ENCODE results near the gene TTBK2.

The TTBK2 gene

DNA sequence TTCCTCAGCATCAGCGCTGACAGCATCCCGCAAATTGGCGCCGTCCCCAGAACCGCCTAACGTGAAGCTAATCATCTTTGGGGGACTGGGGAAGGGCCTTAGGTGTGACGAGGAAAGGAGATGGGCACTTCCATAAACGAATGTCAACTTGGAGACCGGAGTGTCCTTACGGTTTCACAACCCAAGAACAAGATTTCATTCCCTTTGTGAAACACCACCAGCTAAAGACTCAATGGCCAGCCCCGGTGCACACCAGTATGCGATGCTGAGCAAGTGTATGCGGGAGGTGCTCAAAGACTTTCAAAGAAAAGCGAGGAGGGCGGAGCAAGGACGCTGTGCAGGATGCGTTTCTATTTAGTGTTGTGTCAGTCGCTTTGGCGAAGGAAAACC is 759 bp upstream of the TTBK2 start:
- Histone ChIP-seq H3K4me1 (ENCODE audit: control insufficient read depth in 1 of 2, insufficient read depth in 2 of 2, low read length in 2 of 2) (peaks cover 0 to 7% of the 10 kb centered on the region in 2 experiments), H3K79me2 (ENCODE audit: control insufficient read depth, insufficient read depth, low read length, poor library complexity) (peaks cover 2% of the 10 kb centered on the region), H2BK12ac (ENCODE audit: low read length) (no peak overlapping the region), H3K9ac (ENCODE audit: low read length) (no peak overlapping the region), H3K4me3 (ENCODE audit: low read depth, low read length) (peak overlapping the region; percentile 68), H3K4ac (ENCODE audit: low read depth, low read length) (no peak overlapping the region), H4K12ac (ENCODE audit: low read depth, low read length) (no peak overlapping the region), H2BK120ac (ENCODE audit: insufficient read depth, low read length, poor library complexity) (no peak overlapping the region), H4K8ac (ENCODE audit: low read depth, low read length) (peak overlapping the region; percentile 39), H4K91ac (ENCODE audit: low read depth, low read length) (no peak overlapping the region), H3K4me2 (ENCODE audit: low read length) (peak overlapping the region; percentile 90), H2AK5ac (ENCODE audit: low read length) (no peak overlapping the region), H2BK5ac (ENCODE audit: low read depth, low read length, poor library complexity) (no peak overlapping the region), H3K79me1 (ENCODE audit: low read length) (peaks cover 3% of the 10 kb centered on the region), H3K27ac (ENCODE audit: low read depth, low read length) (no peak overlapping the region), H3K14ac (ENCODE audit: low read length) (no peak overlapping the region), H3K27me3 (ENCODE audit: insufficient read depth, low read length) (no peaks in the 10 kb centered on the region), H2AFZ (ENCODE audit: insufficient read depth, low read length, poor library complexity) (peak overlapping the region; percentile 81), H3K18ac (ENCODE audit: low read length) (no peak overlapping the region), H3K23ac (ENCODE audit: low read length) (no peak overlapping the region), H3K9me3 (ENCODE audit: insufficient read depth, low read depth, low read length) (no peaks in the 10 kb centered on the region), H3K36me3 (ENCODE audit: control insufficient read depth in 1 of 2, insufficient read depth in 2 of 2, low read length in 2 of 2) (no peaks in the 10 kb centered on the region)
- DNase-seq = peak; percentile 64 to 67
- no CpG with 5 or more reads among the region's 19 CpGs for WGBS (ENCODE audit: extremely low coverage, insufficient coverage, insufficient read length)

DNA sequence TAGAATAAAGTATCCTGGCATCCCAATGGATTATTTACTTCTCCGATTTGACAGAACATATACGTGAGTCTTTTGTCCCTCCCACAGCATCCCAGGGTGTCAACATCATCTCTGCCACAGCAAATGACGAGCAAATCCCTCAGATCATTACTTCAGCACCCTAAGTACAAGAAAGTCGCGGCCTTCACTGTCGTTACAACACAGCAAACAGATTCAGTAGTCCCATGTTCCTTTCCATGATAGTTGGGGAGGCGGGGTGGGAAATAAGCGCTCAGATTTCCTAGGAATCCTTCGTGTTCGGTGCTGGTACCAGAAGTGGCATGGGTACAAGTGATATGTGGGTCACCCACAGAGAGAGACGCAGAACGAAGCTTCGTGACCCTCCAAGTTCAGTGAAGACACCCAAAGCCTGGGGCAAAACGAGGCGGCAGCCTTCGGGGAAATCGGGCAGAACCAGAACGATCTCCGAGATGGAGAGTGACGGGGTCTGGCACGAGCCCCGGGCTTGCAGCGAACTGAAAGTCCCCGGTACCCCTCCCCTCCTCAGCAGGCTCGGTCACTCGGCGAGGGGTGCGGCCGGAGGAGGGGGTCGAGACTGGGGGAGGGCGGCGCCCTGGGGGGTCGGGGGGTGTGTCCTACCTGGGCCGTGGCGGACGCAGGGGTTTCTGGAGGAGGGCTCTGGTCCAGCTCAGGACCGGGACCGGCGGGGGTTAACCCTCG is 619 bp downstream of the TTBK2 start:
- peak overlapping the region; percentile 88 for H3K4me3 ChIP-seq (ENCODE audit: low read depth, low read length)
- WGBS (ENCODE audit: extremely low coverage, insufficient coverage, insufficient read length) = no CpG with 5 or more reads among the region's 40 CpGs
- no peak overlapping the region for H3K27ac ChIP-seq (ENCODE audit: low read depth, low read length)
- H3K4ac ChIP-seq (ENCODE audit: low read depth, low read length) = no peak overlapping the region
- peak overlapping the region; percentile 49 for H3K9ac ChIP-seq (ENCODE audit: low read length)
- H2BK120ac ChIP-seq (ENCODE audit: insufficient read depth, low read length, poor library complexity) = no peak overlapping the region
- H3K27me3 ChIP-seq (ENCODE audit: insufficient read depth, low read length) = no peaks in the 10 kb centered on the region
- H3K36me3 ChIP-seq (ENCODE audit: control insufficient read depth in 1 of 2, insufficient read depth in 2 of 2, low read length in 2 of 2) = no peaks in the 10 kb centered on the region
- H4K91ac ChIP-seq (ENCODE audit: low read depth, low read length) = peak overlapping the region; percentile 25
- peak overlapping the region; percentile 74 for H3K18ac ChIP-seq (ENCODE audit: low read length)
- H3K9me3 ChIP-seq (ENCODE audit: insufficient read depth, low read depth, low read length) = no peaks in the 10 kb centered on the region
- H2AK5ac ChIP-seq (ENCODE audit: low read length) = no peak overlapping the region
- H3K79me1 ChIP-seq (ENCODE audit: low read length) = peaks cover 3% of the 10 kb centered on the region
- H2BK12ac ChIP-seq (ENCODE audit: low read length) = no peak overlapping the region
- peak overlapping the region; percentile 91 for H3K4me2 ChIP-seq (ENCODE audit: low read length)
- DNase-seq = peak; percentile 17 to 49
- peak overlapping the region; percentile 70 for H4K8ac ChIP-seq (ENCODE audit: low read depth, low read length)
- no peak overlapping the region for H3K23ac ChIP-seq (ENCODE audit: low read length)
- H2BK5ac ChIP-seq (ENCODE audit: low read depth, low read length, poor library complexity) = no peak overlapping the region
- peak overlapping the region; percentile 42 for H3K14ac ChIP-seq (ENCODE audit: low read length)
- H3K4me1 ChIP-seq (ENCODE audit: control insufficient read depth in 1 of 2, insufficient read depth in 2 of 2, low read length in 2 of 2) = peaks cover 0 to 7% of the 10 kb centered on the region in 2 experiments
- H4K12ac ChIP-seq (ENCODE audit: low read depth, low read length) = peak overlapping the region; percentile 48
- H3K79me2 ChIP-seq (ENCODE audit: control insufficient read depth, insufficient read depth, low read length, poor library complexity) = peaks cover 2% of the 10 kb centered on the region
- peak overlapping the region; percentile 77 for H2AFZ ChIP-seq (ENCODE audit: insufficient read depth, low read length, poor library complexity)

DNA sequence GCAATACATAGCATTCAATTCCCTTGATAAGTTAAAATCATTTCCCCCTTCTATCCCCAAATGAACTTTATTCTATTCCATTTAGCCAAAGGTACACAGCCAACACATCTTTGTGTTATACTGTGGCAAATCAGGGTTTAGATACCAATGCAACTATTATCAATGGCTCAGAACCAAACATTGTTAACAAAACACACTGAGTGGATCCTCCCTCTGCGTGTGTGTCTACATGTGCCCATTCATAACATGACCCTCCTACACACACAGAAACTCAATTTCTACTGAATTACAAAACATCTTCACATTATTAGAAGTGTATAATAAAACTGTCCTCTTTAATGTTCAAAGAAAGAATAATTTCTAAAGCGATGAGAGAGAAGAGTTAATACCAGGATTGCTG is 1.3 kb downstream of the TTBK2 start:
- Histone ChIP-seq H3K4me1 (ENCODE audit: control insufficient read depth in 1 of 2, insufficient read depth in 2 of 2, low read length in 2 of 2) (peaks cover 0 to 7% of the 10 kb centered on the region in 2 experiments), H2BK5ac (ENCODE audit: low read depth, low read length, poor library complexity) (no peak overlapping the region), H3K23ac (ENCODE audit: low read length) (no peak overlapping the region), H3K79me1 (ENCODE audit: low read length) (peaks cover 3% of the 10 kb centered on the region), H3K4me3 (ENCODE audit: low read depth, low read length) (no peak overlapping the region), H2BK120ac (ENCODE audit: insufficient read depth, low read length, poor library complexity) (no peak overlapping the region), H3K4me2 (ENCODE audit: low read length) (peak overlapping the region; percentile 20), H3K79me2 (ENCODE audit: control insufficient read depth, insufficient read depth, low read length, poor library complexity) (peaks cover 2% of the 10 kb centered on the region), H3K14ac (ENCODE audit: low read length) (no peak overlapping the region), H3K9me3 (ENCODE audit: insufficient read depth, low read depth, low read length) (no peaks in the 10 kb centered on the region), H2BK12ac (ENCODE audit: low read length) (no peak overlapping the region), H4K12ac (ENCODE audit: low read depth, low read length) (no peak overlapping the region), H2AK5ac (ENCODE audit: low read length) (no peak overlapping the region), H2AFZ (ENCODE audit: insufficient read depth, low read length, poor library complexity) (no peak overlapping the region), H3K18ac (ENCODE audit: low read length) (no peak overlapping the region), H4K8ac (ENCODE audit: low read depth, low read length) (no peak overlapping the region), H3K36me3 (ENCODE audit: control insufficient read depth in 1 of 2, insufficient read depth in 2 of 2, low read length in 2 of 2) (no peaks in the 10 kb centered on the region), H3K4ac (ENCODE audit: low read depth, low read length) (no peak overlapping the region), H3K27ac (ENCODE audit: low read depth, low read length) (no peak overlapping the region), H4K91ac (ENCODE audit: low read depth, low read length) (no peak overlapping the region), H3K9ac (ENCODE audit: low read length) (no peak overlapping the region), H3K27me3 (ENCODE audit: insufficient read depth, low read length) (no peaks in the 10 kb centered on the region)
- no CpG with 5 or more reads among the region's 2 CpGs for WGBS (ENCODE audit: extremely low coverage, insufficient coverage, insufficient read length)
- no peak for DNase-seq

DNA sequence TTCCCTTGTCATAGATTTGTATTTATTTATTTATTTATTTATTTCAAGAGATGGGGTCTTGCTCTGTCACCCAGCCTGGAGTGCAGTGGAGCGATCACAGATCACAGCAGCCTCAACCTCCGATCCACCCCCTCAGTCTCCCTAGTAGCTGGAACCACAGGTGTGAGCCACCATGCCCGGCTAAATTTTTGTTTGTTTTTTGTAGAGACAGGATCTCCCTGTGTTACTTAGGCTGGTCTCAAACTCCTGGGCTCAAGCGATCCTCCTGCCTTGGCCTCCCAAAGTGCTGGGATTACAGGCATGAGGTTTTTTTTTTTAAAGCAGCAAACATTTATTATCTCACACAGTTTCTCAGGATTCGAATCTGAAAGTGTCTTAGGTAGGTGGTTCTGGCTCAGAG is 2.5 kb downstream of the TTBK2 start:
- Histone ChIP-seq H3K4ac (ENCODE audit: low read depth, low read length) (no peak overlapping the region), H3K27ac (ENCODE audit: low read depth, low read length) (no peak overlapping the region), H3K9ac (ENCODE audit: low read length) (no peak overlapping the region), H2BK120ac (ENCODE audit: insufficient read depth, low read length, poor library complexity) (no peak overlapping the region), H3K79me1 (ENCODE audit: low read length) (peaks cover 3% of the 10 kb centered on the region), H4K91ac (ENCODE audit: low read depth, low read length) (no peak overlapping the region), H4K8ac (ENCODE audit: low read depth, low read length) (no peak overlapping the region), H2AK5ac (ENCODE audit: low read length) (no peak overlapping the region), H3K18ac (ENCODE audit: low read length) (no peak overlapping the region), H3K4me1 (ENCODE audit: control insufficient read depth in 1 of 2, insufficient read depth in 2 of 2, low read length in 2 of 2) (peaks cover 0 to 7% of the 10 kb centered on the region in 2 experiments), H3K4me2 (ENCODE audit: low read length) (no peak overlapping the region), H2AFZ (ENCODE audit: insufficient read depth, low read length, poor library complexity) (no peak overlapping the region), H3K27me3 (ENCODE audit: insufficient read depth, low read length) (no peaks in the 10 kb centered on the region), H3K9me3 (ENCODE audit: insufficient read depth, low read depth, low read length) (no peaks in the 10 kb centered on the region), H3K23ac (ENCODE audit: low read length) (no peak overlapping the region), H2BK5ac (ENCODE audit: low read depth, low read length, poor library complexity) (no peak overlapping the region), H4K12ac (ENCODE audit: low read depth, low read length) (no peak overlapping the region), H2BK12ac (ENCODE audit: low read length) (no peak overlapping the region), H3K36me3 (ENCODE audit: control insufficient read depth in 1 of 2, insufficient read depth in 2 of 2, low read length in 2 of 2) (no peaks in the 10 kb centered on the region), H3K4me3 (ENCODE audit: low read depth, low read length) (no peak overlapping the region), H3K14ac (ENCODE audit: low read length) (no peak overlapping the region), H3K79me2 (ENCODE audit: control insufficient read depth, insufficient read depth, low read length, poor library complexity) (peaks cover 2% of the 10 kb centered on the region)
- no peak for DNase-seq
- WGBS (ENCODE audit: extremely low coverage, insufficient coverage, insufficient read length) = no CpG with 5 or more reads among the region's 5 CpGs
